GM18868 (cell line): Measurements from ENCODE around the gene GNAI3.

Experiments used
- ATAC-seq: cut with Tn5 transposase; IDR thresholded peaks from one replicate; pipeline ENCODE4 v1.9.1; 2021; ENCODE audit warnings: mild to moderate bottlenecking, moderate library complexity; ENCODE audit not compliant: unreplicated experiment

The GNAI3 gene

DNA sequence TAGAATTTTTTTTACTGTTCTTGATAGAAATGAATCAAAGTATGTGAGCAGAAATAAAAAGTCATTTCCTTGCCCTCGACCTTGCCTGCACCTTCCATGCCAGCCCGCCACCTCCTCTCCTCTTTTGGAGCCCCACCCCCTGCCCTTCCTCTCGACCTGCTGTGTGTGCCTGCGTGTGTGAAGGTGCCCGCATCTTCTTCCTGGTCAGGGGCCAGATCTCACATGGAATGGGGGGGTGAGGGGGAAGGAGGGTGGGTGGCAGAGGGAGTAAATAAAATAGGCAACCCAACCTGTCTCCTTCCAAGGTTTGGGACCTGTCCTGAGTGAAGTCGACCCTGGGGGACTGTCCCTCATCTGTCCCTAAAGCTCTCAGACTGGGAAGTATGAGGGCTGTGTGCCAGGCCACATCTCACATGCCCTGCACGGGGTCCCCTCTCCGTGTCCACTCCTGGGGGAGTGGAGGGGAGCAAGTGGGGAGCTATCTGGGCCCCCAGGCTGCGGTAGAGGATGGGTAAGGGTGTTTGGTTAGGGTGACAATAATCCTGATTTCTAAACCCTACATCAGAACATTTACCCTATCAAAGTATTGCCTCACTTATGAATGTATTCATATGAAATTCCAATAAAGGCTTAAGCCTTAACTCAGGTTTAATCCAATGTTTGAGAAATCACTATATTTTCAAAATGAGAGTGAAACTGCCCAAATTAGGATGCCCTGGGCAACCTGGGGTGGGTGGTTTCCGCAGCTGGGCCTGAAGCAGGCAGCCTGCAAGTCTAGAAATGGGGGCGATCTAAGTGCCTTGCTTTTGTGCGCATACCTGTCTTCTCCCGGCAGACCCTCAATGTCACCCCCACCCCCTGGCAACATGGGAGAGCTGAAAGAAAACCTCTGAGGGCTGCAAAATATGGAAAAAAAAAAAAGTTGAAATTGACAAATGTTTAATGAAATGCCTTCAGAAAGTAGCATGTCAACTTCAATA, 86.6 kb downstream of the GNAI3 start:
- ATAC-seq = peak; percentile 35

GRCh38 chr1:109635862-109636200, 87.4 kb downstream of the GNAI3 start:
- no peak for ATAC-seq

GRCh38 chr1:109636201-109636952, 88.0 kb downstream of the GNAI3 start:
- ATAC-seq = no peak

DNA sequence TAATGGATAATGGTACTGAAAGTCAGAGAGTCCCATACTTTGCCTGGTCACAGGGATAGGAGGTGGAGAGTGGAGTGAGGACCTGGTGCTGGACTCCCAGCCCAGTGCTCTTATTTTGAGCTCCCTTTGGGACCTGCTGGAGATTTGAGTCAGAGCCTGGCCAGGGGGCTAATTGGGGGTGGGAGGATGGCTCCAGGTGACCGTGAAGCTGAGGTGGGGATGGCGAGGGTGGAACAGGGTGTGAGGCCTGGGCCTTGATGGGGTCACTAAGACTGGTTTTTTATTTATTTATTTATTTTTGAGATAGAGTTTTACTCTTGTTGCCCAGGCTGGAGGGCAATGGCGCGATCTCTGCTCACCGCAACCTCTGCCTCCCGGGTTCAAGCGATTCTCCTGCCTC, 89.0 kb downstream of the GNAI3 start:
- ATAC-seq = no peak

GRCh38 chr1:109639063-109639840, 90.8 kb downstream of the GNAI3 start:
- ATAC-seq = no peak

GRCh38 chr1:109639841-109640184, 91.4 kb downstream of the GNAI3 start:
- ATAC-seq = no peak

DNA sequence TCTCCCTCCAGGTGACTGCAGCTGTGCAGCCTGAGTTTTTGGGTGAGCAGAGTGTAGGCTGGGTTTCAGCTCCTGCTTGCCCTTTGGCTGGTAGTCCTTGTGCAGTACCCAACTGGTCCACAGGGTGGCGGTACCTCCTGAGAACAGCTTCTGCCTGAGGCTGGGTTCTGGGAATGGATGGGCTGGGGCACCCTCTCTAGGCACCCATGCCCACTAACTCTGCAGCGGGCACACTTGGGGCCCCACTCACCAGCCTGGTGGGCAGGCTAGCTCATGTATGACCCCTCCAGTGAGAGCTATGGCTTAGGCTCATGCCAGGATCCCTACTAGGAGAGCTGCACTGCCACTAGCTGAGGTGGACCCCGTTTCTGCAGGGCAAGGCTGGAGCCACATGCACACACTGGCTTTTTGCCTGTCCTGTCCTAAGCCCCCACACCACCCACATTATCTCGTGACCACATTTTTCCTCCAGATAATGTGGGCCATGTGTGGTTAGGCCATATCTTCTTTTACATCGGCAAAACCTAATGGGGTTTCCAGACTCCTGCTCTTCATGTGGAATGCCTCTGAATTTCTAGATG, 92.0 kb downstream of the GNAI3 start:
- ATAC-seq = peak; percentile 51

DNA sequence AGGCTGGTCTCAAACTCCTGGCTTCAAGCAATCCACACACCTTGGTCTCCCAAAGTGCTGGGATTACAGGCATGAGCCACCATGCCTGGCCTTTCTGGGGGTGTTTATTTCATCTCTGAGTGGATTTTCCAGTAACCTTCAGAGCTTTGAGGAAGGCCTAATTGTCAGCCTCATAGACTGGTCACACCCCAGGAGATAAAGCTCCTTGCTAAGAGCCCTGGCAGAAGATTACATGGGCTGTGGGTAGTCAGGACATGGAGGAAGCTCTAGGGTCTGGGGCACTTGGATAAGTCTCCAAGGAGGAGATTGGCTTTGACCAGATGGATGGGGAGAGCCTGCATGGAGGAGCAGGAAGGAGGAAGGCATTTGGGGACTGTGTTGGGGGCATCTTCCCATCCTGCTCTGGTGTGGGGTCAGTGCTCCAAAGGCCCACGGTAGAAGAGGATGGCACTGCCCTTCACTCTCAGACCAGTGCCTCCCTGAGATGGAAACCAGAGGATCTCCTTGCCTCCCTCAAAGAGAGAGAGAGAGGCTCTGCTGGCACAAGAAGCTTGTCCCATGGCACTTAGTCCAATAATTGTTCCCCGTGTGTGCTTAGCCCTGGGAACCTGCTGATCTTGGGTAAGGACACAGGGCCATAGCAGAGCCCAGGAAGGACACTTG, 92.8 kb downstream of the GNAI3 start:
- ATAC-seq = no peak

DNA sequence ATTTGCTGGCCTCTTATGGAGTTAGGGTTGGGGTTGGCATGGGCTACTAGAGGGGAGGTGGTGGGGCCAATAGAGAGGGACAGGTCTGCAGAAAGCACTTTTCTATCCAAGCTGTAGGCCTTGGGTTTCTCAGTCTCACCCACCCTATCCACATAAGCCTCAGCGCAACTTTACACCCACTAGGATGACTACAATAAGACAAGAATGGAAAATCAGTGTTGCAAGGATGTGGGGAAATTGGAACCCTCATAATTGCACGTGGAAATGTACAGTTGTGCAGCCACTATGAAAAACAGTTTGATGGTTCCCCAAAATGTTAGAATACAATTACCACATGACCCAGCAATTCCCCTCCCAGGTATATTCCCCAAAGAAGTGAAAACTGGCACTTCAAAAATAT, 93.4 kb downstream of the GNAI3 start:
- ATAC-seq = no peak

GRCh38 chr1:109642626-109643025, 94.2 kb downstream of the GNAI3 start:
- no peak for ATAC-seq

- ATAC-seq = peak; percentile 89
Observed at GRCh38 chr1:109643385-109644230, 95.2 kb downstream of the GNAI3 start.

DNA sequence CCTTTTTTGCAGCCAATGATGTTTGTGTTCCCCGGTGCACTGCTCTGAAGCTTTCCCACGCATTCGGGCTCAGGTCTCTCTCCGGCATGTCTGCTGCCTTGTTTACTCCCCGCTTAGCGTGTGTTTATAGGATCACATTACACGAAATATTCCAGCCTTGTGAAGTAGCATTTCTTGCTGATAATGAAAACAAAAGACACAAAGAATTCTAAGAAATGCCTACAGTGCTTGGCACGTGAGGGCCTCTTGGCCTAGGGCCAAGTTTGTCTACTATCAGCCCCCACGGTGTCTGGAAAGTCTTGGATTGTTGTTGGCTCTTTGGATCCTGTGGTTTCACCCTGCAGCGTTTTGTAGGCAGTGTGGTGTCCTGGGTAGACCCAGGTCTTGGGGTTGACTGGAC, 96.3 kb downstream of the GNAI3 start:
- no peak for ATAC-seq

DNA sequence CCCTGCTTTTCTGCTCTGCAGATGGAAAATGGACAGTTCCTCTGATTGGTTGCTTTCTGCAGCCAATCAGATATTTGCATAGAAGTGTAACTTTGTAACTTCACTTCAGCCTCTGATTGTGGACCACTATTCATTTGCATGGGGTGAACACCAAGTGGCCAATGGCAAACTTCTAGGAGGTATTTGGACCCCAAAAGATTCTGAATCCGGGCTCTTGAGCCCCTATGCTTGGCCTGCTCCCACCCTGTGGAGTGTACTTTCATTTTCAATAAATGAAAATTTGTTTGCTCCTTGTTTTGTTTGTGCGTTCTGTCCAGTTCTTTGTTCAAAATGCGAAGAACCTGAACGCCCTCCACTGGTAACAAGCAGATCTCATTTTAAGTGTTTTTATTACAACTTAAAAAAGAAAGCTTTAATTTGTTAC, 101.1 kb downstream of the GNAI3 start:
- no peak for ATAC-seq

- ATAC-seq = no peak
Observed at GRCh38 chr1:109650609-109651008, 102.2 kb downstream of the GNAI3 start.

- no peak for ATAC-seq
Observed at GRCh38 chr1:109652402-109652801, 104.0 kb downstream of the GNAI3 start.

DNA sequence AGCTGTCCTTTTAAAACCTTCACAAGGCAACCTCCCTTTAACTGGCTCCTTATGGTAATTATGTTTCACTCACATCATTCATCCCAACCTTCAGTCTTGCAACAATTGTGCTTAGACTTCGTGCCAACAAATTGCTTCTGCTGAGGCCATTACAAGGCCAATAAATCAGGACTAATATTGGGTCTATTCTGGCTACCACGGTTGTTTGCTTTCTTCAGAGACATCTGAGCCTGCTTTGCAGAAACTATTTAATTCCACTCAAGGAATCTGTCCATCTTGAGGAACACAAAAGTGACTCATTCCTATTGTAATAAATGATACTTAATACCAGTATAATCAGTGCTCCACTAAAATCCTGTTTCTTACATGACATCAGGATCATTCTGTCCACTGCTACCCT, 104.9 kb downstream of the GNAI3 start:
- no peak for ATAC-seq

DNA sequence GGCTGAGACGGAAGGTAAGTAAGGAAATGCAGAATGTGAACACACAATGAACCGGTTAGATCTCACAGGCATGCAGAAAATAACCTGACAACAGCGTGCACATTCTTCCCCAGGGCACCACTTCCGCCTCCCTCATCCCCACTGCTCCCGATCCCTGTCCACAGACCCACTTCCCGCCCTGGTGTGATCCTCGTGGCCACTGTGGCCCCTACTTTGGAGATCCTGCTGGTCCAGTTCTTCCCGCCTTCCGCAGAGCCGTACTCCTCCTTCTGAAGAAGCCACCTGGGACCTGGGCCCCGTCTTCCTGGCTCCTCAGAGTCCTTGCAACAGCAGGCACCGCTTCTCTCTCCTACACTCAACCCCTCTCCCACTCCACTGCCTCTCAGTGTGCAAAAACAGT, 106.1 kb downstream of the GNAI3 start:
- no peak for ATAC-seq

- peak; percentile 90 for ATAC-seq
Observed at GRCh38 chr1:109655615-109656519, 107.5 kb downstream of the GNAI3 start, which contains the start of gene GSTM4. TSS of gene GSTM4 (plus strand) at chr1:109656099. CDS start at chr1:109656390, 291 bp downstream.
